ENCODE results near the gene CENPS. TPM values are rescaled to one million over a fixed set of nuclear protein-coding genes. Genes with fewer than 3 reads are reported as not detected.

Gene CENPS
- total and polyA plus RNA-seq, 9 of the 15 experiments (the other 6 are each of a cell fraction or from before 2014, with no cell fraction given), result 10.2 to 36.0 (median 26.0) TPM

DNA sequence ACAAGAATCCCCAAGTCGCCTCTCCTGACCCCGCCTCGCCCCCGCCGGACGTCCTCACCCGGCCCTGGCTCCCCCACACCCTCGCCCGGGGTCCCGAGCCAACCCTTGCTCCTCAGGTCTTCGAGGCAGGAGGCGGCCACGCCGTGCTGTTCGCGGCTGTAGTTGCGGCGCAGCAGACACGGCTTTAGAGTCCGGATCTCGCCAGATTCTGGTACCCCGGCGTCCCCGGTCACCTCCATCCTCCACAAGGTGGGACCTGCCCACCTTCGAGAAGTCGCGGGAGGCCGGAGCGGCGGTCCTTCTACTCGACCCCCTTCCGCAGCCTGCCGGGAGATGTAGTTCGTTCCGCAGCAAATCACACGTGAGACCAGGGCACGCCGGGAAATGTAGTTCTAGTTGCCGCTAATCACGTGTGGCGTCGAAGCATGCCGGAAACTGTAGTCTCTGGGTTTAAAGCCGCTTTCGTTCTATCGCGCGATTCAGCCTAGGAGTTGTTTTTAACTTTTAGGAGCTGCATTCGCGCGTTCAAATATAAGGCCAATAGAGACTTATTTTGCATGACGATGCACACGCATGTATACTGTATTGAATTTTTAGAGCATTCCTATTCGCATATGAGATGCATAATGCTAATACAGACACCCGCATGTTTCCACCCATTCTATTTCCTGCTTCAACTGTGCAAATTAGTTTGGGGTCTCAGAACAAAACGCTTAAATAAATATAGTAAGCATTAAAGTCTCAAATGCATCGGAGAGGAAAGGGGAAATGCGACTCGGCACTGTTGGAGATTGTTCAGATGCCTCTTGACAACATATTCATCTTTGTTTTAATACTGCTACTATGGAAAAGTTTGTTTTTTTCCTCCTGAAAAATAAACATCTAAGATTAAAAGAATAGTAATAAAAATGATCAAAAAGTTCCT, 42.2 kb downstream of the CENPS start, which contains the start of gene DFFA (continued):
- TF ChIP-seq, protein P1, sequence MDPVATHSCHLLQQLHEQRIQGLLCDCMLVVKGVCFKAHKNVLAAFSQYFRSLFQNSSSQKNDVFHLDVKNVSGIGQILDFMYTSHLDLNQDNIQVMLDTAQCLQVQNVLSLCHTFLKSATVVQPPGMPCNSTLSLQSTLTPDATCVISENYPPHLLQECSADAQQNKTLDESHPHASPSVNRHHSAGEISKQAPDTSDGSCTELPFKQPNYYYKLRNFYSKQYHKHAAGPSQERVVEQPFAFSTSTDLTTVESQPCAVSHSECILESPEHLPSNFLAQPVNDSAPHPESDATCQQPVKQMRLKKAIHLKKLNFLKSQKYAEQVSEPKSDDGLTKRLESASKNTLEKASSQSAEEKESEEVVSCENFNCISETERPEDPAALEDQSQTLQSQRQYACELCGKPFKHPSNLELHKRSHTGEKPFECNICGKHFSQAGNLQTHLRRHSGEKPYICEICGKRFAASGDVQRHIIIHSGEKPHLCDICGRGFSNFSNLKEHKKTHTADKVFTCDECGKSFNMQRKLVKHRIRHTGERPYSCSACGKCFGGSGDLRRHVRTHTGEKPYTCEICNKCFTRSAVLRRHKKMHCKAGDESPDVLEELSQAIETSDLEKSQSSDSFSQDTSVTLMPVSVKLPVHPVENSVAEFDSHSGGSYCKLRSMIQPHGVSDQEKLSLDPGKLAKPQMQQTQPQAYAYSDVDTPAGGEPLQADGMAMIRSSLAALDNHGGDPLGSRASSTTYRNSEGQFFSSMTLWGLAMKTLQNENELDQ (CRISPR knock-in tag; IDR thresholded peaks at IDR 0.05; ENCODE audit: borderline replicate concordance), result no peak; the same call in 1 of the 2 replicates
- TF ChIP-seq DEAF1 (CRISPR knock-in tag; IDR thresholded peaks at IDR 0.05), result no peak
- peak; percentile 92 for TF ChIP-seq POLR2G (IDR thresholded peaks at IDR 0.05; ENCODE audit: low read depth, low read length)
- peak; percentile 97 for TF ChIP-seq RAD51 (IDR thresholded peaks at IDR 0.05; ENCODE audit: borderline replicate concordance, low read depth)
- no peak for TF ChIP-seq ZNF407 (IDR thresholded peaks at IDR 0.05; ENCODE audit: low read depth)
- peak; percentile 37; the same call in 1 of the 2 replicates for TF ChIP-seq ZNF384 (IDR thresholded peaks at IDR 0.05; ENCODE audit: low read depth, low read length)
- TF ChIP-seq NEUROD1 (IDR thresholded peaks at IDR 0.05; ENCODE audit: borderline replicate concordance, low read depth, low read length, partially characterized antibody), result peak; percentile 69
- TF ChIP-seq STAT6 (CRISPR knock-in tag; IDR thresholded peaks at IDR 0.05), result peak; percentile 59; the same call in 1 of the 2 replicates
- TF ChIP-seq ZSCAN32 (CRISPR knock-in tag; IDR thresholded peaks at IDR 0.05), result no peak

Data from K562 (cell line).